Gastrocnemius medialis (tissue), 4 donors: Measurements from ENCODE around the gene IFI30.

Experiments used
- POLR2A ChIP-seq, 2 donors: fragments of 450-650 bp; IDR thresholded peaks; one replicate each; pipeline ENCODE4 v1.6.1; 2017; ENCODE audit warnings: antibody characterized with exemption in 2 of 2, mild to moderate bottlenecking in 2 of 2, moderate library complexity in 2 of 2
- TF ChIP-seq, protein P1 (sequence below), 5 experiments: fragments of 450-650 bp in 3 of 5; fragments of 200-600 bp in 2 of 5; sonication (generic) in 2 of 5; IDR thresholded peaks in 4 of 5; conservative IDR thresholded peaks in 1 of 5; 1 replicate in 4 of 5; 2 replicates in 1 of 5; pipeline ENCODE4 v1.5.1; 2016 to 2019; ENCODE audit warnings: antibody characterized with exemption in 5 of 5, mild to moderate bottlenecking in 3 of 5, moderate library complexity in 3 of 5

DNA sequence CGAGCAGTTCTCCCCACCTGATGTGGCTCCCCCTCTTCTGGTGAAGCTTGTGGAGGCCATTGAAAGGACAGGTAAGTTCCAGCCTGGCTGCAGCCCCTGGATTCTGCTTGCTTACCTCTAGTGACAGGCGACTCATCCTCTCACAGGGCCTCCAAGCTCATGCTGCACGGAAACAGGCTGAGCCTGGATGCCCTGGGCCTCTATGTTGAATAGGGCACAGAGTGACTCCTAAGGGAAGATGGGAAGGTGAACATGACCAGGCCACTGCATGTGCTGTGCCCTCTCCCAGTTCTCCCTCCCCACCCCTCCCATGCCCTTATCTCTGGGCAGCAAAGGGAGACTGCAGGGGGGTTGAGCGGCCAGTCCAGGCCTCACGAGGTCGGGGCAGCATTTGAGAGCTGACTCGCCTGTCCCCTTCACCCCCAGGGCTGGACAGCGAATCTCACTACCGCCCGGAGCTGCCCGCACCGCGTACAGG is 13.1 kb upstream of the IFI30 start:
- TF ChIP-seq, protein P1, sequence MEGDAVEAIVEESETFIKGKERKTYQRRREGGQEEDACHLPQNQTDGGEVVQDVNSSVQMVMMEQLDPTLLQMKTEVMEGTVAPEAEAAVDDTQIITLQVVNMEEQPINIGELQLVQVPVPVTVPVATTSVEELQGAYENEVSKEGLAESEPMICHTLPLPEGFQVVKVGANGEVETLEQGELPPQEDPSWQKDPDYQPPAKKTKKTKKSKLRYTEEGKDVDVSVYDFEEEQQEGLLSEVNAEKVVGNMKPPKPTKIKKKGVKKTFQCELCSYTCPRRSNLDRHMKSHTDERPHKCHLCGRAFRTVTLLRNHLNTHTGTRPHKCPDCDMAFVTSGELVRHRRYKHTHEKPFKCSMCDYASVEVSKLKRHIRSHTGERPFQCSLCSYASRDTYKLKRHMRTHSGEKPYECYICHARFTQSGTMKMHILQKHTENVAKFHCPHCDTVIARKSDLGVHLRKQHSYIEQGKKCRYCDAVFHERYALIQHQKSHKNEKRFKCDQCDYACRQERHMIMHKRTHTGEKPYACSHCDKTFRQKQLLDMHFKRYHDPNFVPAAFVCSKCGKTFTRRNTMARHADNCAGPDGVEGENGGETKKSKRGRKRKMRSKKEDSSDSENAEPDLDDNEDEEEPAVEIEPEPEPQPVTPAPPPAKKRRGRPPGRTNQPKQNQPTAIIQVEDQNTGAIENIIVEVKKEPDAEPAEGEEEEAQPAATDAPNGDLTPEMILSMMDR (IDR thresholded peaks at IDR 0.05 in 4 of 5, conservative IDR thresholded peaks at IDR 0.05 in 1 of 5) = no peak
- TF ChIP-seq POLR2A (IDR thresholded peaks at IDR 0.05) = no peak
